Central memory CD4-positive, alpha-beta T cell (primary cell): ENCODE data around the gene IRS4.

Experiments used
- DNase-seq: peaks from one replicate; pipeline ENCODE4 v3.0.0; 2022
- total RNA-seq, 3 experiments: gene quantifications; one replicate each; lab custom pipeline; 2026; lab: John Stamatoyannopoulos, UW

Gene IRS4
- 0 reads per million in 3 experiments for total RNA-seq

GRCh38 chrX:108736509-108737479 lies at the start of gene IRS4:
TSS of gene IRS4 (minus strand) at chrX:108736563.
- no peak for DNase-seq

GRCh38 chrX:108772549-108772948 lies 36.2 kb upstream of the IRS4 start:
- no peak for DNase-seq

- DNase-seq = no peak
These were observed 27.2 kb upstream of the IRS4 start for GRCh38 chrX:108763559-108763958.

GRCh38 chrX:108740299-108740774 lies 4.0 kb upstream of the IRS4 start:
- no peak for DNase-seq

- DNase-seq = no peak
These were observed 1.4 kb upstream of the IRS4 start for GRCh38 chrX:108737754-108738153.

- DNase-seq = no peak
These were observed 469 bp downstream of the IRS4 start for GRCh38 chrX:108735679-108736508.

- no peak for DNase-seq
These were observed 1.2 kb downstream of the IRS4 start for GRCh38 chrX:108735091-108735678.

- no peak for DNase-seq
These were observed 1.9 kb downstream of the IRS4 start for GRCh38 chrX:108734426-108734825.

GRCh38 chrX:108732630-108733321 lies 3.6 kb downstream of the IRS4 start:
- DNase-seq = no peak

- no peak for DNase-seq
These were observed 5.2 kb downstream of the IRS4 start for GRCh38 chrX:108731153-108731552.

- no peak for DNase-seq
These were observed 9.6 kb downstream of the IRS4 start for GRCh38 chrX:108726748-108727147.

GRCh38 chrX:108722561-108722960 lies 13.8 kb downstream of the IRS4 start:
- DNase-seq = no peak

- DNase-seq = no peak
These were observed 23.5 kb downstream of the IRS4 start for GRCh38 chrX:108712886-108713285.

GRCh38 chrX:108704839-108705238 lies 31.5 kb downstream of the IRS4 start:
- no peak for DNase-seq

- DNase-seq = no peak
These were observed 33.8 kb downstream of the IRS4 start for GRCh38 chrX:108702530-108702929.

GRCh38 chrX:108701633-108702032 lies 34.7 kb downstream of the IRS4 start:
- no peak for DNase-seq

- DNase-seq = no peak
These were observed 37.0 kb downstream of the IRS4 start for GRCh38 chrX:108699368-108699767.

- DNase-seq = no peak
These were observed 39.7 kb downstream of the IRS4 start for GRCh38 chrX:108696690-108697089.
